HepG2 (cell line): Measurements from ENCODE around the gene MORN3. TPM values are rescaled to one million over a fixed set of nuclear protein-coding genes. Genes with fewer than 3 reads are reported as not detected.

Experiments used
- ADNP ChIP-seq: sonication (generic); formaldehyde crosslinking; IDR thresholded peaks from 2 replicates; pipeline ENCODE4 v1.4.0; 2020; ENCODE audit warnings: missing genetic modification reagents
- ATF7-NPFF ChIP-seq: sonication (generic); formaldehyde crosslinking; IDR thresholded peaks from 2 replicates; pipeline ENCODE4 v1.8.1; 2023; ENCODE audit warnings: mild to moderate bottlenecking, low read depth, missing genetic modification reagents, moderate library complexity
- ESRRA ChIP-seq: sonication (generic); formaldehyde crosslinking; IDR thresholded peaks from 2 replicates; pipeline ENCODE4 v1.5.1; 2020; ENCODE audit warnings: mild to moderate bottlenecking, low read depth, missing genetic modification reagents
- FOSL1 ChIP-seq: sonication (generic); formaldehyde crosslinking; IDR thresholded peaks from 2 replicates; pipeline ENCODE4 v1.9.0; 2021; ENCODE audit warnings: missing genetic modification reagents, borderline replicate concordance
- HDAC6 ChIP-seq: fragments of 200-600 bp; sonication (generic); IDR thresholded peaks from 2 replicates; pipeline ENCODE4 v1.7.0; 2017; ENCODE audit warnings: mild to moderate bottlenecking, antibody characterized with exemption, low read length, low read depth
- HNRNPUL1 ChIP-seq: fragments of 200-400 bp; formaldehyde crosslinking; IDR thresholded peaks from 2 replicates; pipeline ENCODE4 v1.6.1; 2017; ENCODE audit warnings: low read depth, mild to moderate bottlenecking, low read length, moderate library complexity
- MBNL3 ChIP-seq: fragments of 250-450 bp; sonication (Bioruptor Pico); conservative IDR thresholded peaks from 2 replicates; pipeline ENCODE4 v1.8.0; 2022; ENCODE audit warnings: mild to moderate bottlenecking, inconsistent platforms
- NFRKB ChIP-seq: fragments of 450-650 bp; IDR thresholded peaks from 2 replicates; pipeline ENCODE4 v1.6.1; 2017
- POLR2AphosphoS2 ChIP-seq: IDR thresholded peaks from 2 replicates; pipeline ENCODE4 v1.6.1; 2011; ENCODE audit warnings: low read depth, low read length, improper control_type of control experiment
- STAG1 ChIP-seq: sonication (generic); formaldehyde crosslinking; IDR thresholded peaks from 2 replicates; pipeline ENCODE4 v1.4.0; 2020; ENCODE audit warnings: missing genetic modification reagents
- SYNCRIP ChIP-seq: fragments of 200-400 bp; formaldehyde crosslinking; IDR thresholded peaks from 2 replicates; pipeline ENCODE4 v1.6.1; 2018; ENCODE audit warnings: mild to moderate bottlenecking, low read depth, low read length; ENCODE audit not compliant: insufficient read depth
- ZBTB42 ChIP-seq: sonication (generic); formaldehyde crosslinking; IDR thresholded peaks from 2 replicates; pipeline ENCODE4 v1.5.0; 2020; ENCODE audit warnings: mild to moderate bottlenecking, missing genetic modification reagents
- ZNF331 ChIP-seq: sonication (generic); formaldehyde crosslinking; IDR thresholded peaks from 2 replicates; pipeline ENCODE4 v1.4.0; 2020; ENCODE audit warnings: missing genetic modification reagents
- ZNF510 ChIP-seq: sonication (generic); formaldehyde crosslinking; IDR thresholded peaks from 2 replicates; pipeline ENCODE4 v1.4.0; 2020; ENCODE audit warnings: low read depth, mild to moderate bottlenecking, missing genetic modification reagents
- ZNF616 ChIP-seq: sonication (generic); formaldehyde crosslinking; IDR thresholded peaks from 2 replicates; pipeline ENCODE4 v1.5.0; 2020; ENCODE audit warnings: low read depth, mild to moderate bottlenecking, missing genetic modification reagents
- ZNF678 ChIP-seq: sonication (generic); formaldehyde crosslinking; IDR thresholded peaks from 2 replicates; pipeline ENCODE4 v1.4.0; 2020; ENCODE audit warnings: mild to moderate bottlenecking, missing genetic modification reagents
- ZNF782 ChIP-seq: sonication (generic); formaldehyde crosslinking; IDR thresholded peaks from 2 replicates; pipeline ENCODE4 v1.4.0; 2020; ENCODE audit warnings: missing genetic modification reagents, mild to moderate bottlenecking, borderline replicate concordance
- polyA plus RNA-seq, 8 experiments: library from polyadenylated mRNA; depleted of rRNA in 3 of 8; stranded (reverse) in 7 of 8; unstranded in 1 of 8; fragments of >200 nt; fragmentation: Illumina TruSeq in 4 of 8; extraction: Trizol in 4 of 8; gene quantifications; 2 replicates each; pipeline versions ENCODE4 v1.2.1 to v1.2.3, GENCODE V29; 2011 to 2016; ENCODE audit warnings: low read depth in 4 of 8, missing spikeins in 1 of 8, mixed read lengths in 1 of 8; ENCODE audit not compliant: insufficient read depth in 1 of 8
- total RNA-seq, 5 experiments: library from RNA; depleted of rRNA; stranded (reverse); fragments of >200 nt; fragmentation: Illumina TruSeq; extraction: Trizol; gene quantifications; 2 replicates each; pipeline ENCODE4 v1.2.3, GENCODE V29; 2016; ENCODE audit warnings: low read depth in 1 of 5
- TF ChIP-seq, protein P1 (sequence below): sonication (generic); formaldehyde crosslinking; IDR thresholded peaks from 2 replicates; pipeline ENCODE4 v1.4.0; 2020; ENCODE audit warnings: missing genetic modification reagents, borderline replicate concordance
- TF ChIP-seq, protein P2 (sequence below): sonication (generic); formaldehyde crosslinking; IDR thresholded peaks from 2 replicates; pipeline ENCODE4 v1.5.0; 2020; ENCODE audit warnings: missing genetic modification reagents
- TF ChIP-seq, protein P3 (sequence below): IDR thresholded peaks from 2 replicates; pipeline ENCODE4 v1.6.1; 2012; ENCODE audit warnings: inconsistent platforms
- TF ChIP-seq, protein P4 (sequence below): IDR thresholded peaks from 2 replicates; pipeline ENCODE4 v1.6.1; 2018; ENCODE audit warnings: missing genetic modification reagents
- TF ChIP-seq, protein P5 (sequence below): sonication (generic); formaldehyde crosslinking; IDR thresholded peaks from 2 replicates; pipeline ENCODE4 v1.8.0; 2022; ENCODE audit warnings: missing genetic modification reagents, mild to moderate bottlenecking, borderline replicate concordance

MORN3 gene
- total and polyA plus RNA-seq, 2 of the 13 experiments (the other 11 are each of a cell fraction or from before 2014, with no cell fraction given), result 1.1 to 2.0 TPM

DNA sequence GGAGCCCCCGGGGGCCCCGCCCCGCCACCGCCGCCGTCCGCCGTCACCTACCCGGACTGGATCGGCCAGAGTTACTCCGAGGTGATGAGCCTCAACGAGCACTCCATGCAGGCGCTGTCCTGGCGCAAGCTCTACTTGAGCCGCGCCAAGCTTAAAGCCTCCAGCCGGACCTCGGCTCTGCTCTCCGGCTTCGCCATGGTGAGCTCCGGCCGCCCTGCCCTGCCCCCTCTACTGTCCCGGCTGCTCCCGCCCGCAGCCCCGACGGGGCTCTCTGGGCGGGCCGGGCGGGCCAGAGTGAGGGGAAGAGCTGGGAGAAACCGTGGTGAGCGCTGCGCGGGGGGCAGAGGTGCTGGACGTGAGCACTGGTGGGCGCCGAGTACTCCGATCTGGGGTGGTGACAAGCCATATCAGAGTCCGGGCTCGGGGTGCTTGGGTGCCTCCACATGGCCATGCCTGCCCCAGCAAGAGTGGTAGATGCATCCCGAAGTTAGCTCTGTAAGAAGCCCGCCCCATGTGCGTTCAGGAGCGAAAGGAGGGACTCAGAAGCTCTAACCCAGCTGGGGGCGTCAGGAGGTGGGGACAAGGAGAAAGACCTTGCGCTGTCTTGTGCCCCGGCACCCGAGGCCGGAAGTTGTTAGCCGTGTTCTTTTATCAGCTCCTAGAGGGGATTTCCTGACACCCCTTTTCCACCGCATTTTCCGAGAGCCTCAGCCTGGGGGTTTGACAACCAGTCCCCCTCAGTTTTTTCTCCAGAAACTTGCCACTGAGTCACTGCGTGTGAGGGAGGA, 42.4 kb downstream of the MORN3 start (continued):
- TF ChIP-seq, protein P1, sequence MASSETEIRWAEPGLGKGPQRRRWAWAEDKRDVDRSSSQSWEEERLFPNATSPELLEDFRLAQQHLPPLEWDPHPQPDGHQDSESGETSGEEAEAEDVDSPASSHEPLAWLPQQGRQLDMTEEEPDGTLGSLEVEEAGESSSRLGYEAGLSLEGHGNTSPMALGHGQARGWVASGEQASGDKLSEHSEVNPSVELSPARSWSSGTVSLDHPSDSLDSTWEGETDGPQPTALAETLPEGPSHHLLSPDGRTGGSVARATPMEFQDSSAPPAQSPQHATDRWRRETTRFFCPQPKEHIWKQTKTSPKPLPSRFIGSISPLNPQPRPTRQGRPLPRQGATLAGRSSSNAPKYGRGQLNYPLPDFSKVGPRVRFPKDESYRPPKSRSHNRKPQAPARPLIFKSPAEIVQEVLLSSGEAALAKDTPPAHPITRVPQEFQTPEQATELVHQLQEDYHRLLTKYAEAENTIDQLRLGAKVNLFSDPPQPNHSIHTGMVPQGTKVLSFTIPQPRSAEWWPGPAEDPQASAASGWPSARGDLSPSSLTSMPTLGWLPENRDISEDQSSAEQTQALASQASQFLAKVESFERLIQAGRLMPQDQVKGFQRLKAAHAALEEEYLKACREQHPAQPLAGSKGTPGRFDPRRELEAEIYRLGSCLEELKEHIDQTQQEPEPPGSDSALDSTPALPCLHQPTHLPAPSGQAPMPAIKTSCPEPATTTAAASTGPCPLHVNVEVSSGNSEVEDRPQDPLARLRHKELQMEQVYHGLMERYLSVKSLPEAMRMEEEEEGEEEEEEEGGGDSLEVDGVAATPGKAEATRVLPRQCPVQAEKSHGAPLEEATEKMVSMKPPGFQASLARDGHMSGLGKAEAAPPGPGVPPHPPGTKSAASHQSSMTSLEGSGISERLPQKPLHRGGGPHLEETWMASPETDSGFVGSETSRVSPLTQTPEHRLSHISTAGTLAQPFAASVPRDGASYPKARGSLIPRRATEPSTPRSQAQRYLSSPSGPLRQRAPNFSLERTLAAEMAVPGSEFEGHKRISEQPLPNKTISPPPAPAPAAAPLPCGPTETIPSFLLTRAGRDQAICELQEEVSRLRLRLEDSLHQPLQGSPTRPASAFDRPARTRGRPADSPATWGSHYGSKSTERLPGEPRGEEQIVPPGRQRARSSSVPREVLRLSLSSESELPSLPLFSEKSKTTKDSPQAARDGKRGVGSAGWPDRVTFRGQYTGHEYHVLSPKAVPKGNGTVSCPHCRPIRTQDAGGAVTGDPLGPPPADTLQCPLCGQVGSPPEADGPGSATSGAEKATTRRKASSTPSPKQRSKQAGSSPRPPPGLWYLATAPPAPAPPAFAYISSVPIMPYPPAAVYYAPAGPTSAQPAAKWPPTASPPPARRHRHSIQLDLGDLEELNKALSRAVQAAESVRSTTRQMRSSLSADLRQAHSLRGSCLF (CRISPR knock-in tag), result no peak
- TF ChIP-seq, protein P2, sequence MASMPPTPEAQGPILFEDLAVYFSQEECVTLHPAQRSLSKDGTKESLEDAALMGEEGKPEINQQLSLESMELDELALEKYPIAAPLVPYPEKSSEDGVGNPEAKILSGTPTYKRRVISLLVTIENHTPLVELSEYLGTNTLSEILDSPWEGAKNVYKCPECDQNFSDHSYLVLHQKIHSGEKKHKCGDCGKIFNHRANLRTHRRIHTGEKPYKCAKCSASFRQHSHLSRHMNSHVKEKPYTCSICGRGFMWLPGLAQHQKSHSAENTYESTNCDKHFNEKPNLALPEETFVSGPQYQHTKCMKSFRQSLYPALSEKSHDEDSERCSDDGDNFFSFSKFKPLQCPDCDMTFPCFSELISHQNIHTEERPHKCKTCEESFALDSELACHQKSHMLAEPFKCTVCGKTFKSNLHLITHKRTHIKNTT, result no peak
- TF ChIP-seq FOSL1 (no peak), MBNL3 (CRISPR knock-in tag) (no peak), ZBTB42 (CRISPR knock-in tag) (no peak), STAG1 (peak; percentile 24; the same call in 1 of the 2 replicates), NFRKB (no peak), ZNF510 (CRISPR knock-in tag) (no peak), HNRNPUL1 (no peak), ADNP (CRISPR knock-in tag) (no peak), ZNF678 (CRISPR knock-in tag) (no peak), SYNCRIP (no peak), ZNF616 (no peak), ESRRA (CRISPR knock-in tag) (peak; percentile 12; the same call in 1 of the 2 replicates), POLR2AphosphoS2 (no peak), ATF7-NPFF (CRISPR knock-in tag) (no peak), ZNF331 (CRISPR knock-in tag) (no peak), ZNF782 (CRISPR knock-in tag) (no peak), HDAC6 (no peak)
- TF ChIP-seq, protein P3, sequence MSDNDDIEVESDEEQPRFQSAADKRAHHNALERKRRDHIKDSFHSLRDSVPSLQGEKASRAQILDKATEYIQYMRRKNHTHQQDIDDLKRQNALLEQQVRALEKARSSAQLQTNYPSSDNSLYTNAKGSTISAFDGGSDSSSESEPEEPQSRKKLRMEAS, result peak; percentile 69
- TF ChIP-seq, protein P4, sequence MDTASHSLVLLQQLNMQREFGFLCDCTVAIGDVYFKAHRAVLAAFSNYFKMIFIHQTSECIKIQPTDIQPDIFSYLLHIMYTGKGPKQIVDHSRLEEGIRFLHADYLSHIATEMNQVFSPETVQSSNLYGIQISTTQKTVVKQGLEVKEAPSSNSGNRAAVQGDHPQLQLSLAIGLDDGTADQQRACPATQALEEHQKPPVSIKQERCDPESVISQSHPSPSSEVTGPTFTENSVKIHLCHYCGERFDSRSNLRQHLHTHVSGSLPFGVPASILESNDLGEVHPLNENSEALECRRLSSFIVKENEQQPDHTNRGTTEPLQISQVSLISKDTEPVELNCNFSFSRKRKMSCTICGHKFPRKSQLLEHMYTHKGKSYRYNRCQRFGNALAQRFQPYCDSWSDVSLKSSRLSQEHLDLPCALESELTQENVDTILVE (CRISPR knock-in tag), result no peak
- TF ChIP-seq, protein P5, sequence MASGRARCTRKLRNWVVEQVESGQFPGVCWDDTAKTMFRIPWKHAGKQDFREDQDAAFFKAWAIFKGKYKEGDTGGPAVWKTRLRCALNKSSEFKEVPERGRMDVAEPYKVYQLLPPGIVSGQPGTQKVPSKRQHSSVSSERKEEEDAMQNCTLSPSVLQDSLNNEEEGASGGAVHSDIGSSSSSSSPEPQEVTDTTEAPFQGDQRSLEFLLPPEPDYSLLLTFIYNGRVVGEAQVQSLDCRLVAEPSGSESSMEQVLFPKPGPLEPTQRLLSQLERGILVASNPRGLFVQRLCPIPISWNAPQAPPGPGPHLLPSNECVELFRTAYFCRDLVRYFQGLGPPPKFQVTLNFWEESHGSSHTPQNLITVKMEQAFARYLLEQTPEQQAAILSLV (CRISPR knock-in tag), result no peak
